Measurements from ENCODE around the gene CALM1.

CALM1 gene

GRCh38 chr14:90399541-90400444, 3.0 kb downstream of the CALM1 start (continued):
- no peak for TF ChIP-seq ZNF518A (tag by site-specific recombination; conservative IDR thresholded peaks at IDR 0.05; ENCODE audit: low read depth)
- no peak for TF ChIP-seq ELK4 (IDR thresholded peaks at IDR 0.05; ENCODE audit: borderline replicate concordance, low read depth, low read length)
- TF ChIP-seq ZNF707 (tag by site-specific recombination; IDR thresholded peaks at IDR 0.05), result no peak
- TF ChIP-seq ZNF629 (tag by site-specific recombination; IDR thresholded peaks at IDR 0.05), result peak; percentile 61; the same call in 1 of the 2 replicates
- no peak for TF ChIP-seq ZFHX2 (tag by site-specific recombination; conservative IDR thresholded peaks at IDR 0.05)

GRCh38 chr14:90400904-90401561, 4.2 kb downstream of the CALM1 start:
- ChIA-PET CTCF (interaction anchor here (0.9 to 2.6 kb wide), 8 partner anchors 7 to 357 kb away, joined by 3 to 20 read pairs (median 7); no protein-coding TSS in a partner anchor), POLR2A (interaction anchor here (1.2 to 1.3 kb wide), 2 partner anchors 8 to 18 kb away, joined by 3 read pairs; no protein-coding TSS in a partner anchor)
- Histone ChIP-seq H3K4me3 (ENCODE audit: low read depth, low read length) (no peak overlapping the region), H3K36me3 (ENCODE audit: control insufficient read depth in 2 of 2, insufficient read depth in 1 of 2, low read length in 2 of 2) (peaks cover 47 to 64% of the 10 kb centered on the region in 2 experiments), H3K9me3 (ENCODE audit: control insufficient read depth, insufficient read depth, low read depth, low read length) (no peaks in the 10 kb centered on the region), H3K4me1 (ENCODE audit: control insufficient read depth, insufficient read depth, low read length) (peaks cover 8% of the 10 kb centered on the region; the same call in 1 of the 2 replicates), H3K27ac (ENCODE audit: extremely low read depth, low read depth, low read length) (no peak overlapping the region)
- TF ChIP-seq ZNF121 (tag by site-specific recombination; IDR thresholded peaks at IDR 0.05) (no peak), ZNF747 (tag by site-specific recombination; IDR thresholded peaks at IDR 0.05) (no peak), ZBTB26 (tag by site-specific recombination; optimal IDR thresholded peaks at IDR 0.05) (no peak), ZNF140 (tag by site-specific recombination; IDR thresholded peaks at IDR 0.05) (no peak), ZNF24 (tag by site-specific recombination; IDR thresholded peaks at IDR 0.05) (no peak), ZSCAN5A (tag by site-specific recombination; IDR thresholded peaks at IDR 0.05) (no peak), ZBTB21 (tag by site-specific recombination; IDR thresholded peaks at IDR 0.05) (no peak), CTCF (tag by site-specific recombination; IDR thresholded peaks at IDR 0.05) (no peak)

All from HEK293 (cell line).